ENCODE data around the gene ITGB1BP1.

DNA sequence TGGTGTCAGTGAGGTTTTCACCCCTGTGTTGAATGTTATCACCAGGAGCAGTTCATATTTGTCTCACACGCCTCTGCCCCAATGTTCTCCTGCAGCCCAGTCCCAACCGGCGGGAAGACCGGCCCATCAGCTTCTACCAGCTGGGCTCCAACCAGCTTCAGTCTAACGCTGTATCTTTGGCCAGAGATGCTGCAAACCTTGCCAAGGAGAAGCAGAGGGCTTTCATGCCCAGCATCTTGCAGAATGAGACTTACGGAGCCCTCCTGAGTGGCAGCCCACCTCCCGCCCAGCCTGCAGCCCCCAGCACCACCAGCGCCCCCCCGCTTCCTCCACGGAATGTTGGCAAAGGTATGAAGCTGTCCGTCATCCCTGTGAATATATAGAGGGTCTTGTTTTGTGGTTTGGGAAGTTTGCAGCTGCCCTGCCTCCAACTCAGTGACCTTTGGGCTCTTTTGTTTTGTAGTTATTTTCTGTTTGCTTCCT lies 35.1 kb downstream of the ITGB1BP1 start:
- TF ChIP-seq, protein P1, sequence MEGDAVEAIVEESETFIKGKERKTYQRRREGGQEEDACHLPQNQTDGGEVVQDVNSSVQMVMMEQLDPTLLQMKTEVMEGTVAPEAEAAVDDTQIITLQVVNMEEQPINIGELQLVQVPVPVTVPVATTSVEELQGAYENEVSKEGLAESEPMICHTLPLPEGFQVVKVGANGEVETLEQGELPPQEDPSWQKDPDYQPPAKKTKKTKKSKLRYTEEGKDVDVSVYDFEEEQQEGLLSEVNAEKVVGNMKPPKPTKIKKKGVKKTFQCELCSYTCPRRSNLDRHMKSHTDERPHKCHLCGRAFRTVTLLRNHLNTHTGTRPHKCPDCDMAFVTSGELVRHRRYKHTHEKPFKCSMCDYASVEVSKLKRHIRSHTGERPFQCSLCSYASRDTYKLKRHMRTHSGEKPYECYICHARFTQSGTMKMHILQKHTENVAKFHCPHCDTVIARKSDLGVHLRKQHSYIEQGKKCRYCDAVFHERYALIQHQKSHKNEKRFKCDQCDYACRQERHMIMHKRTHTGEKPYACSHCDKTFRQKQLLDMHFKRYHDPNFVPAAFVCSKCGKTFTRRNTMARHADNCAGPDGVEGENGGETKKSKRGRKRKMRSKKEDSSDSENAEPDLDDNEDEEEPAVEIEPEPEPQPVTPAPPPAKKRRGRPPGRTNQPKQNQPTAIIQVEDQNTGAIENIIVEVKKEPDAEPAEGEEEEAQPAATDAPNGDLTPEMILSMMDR (IDR thresholded peaks at IDR 0.05): no peak
- no peak for TF ChIP-seq POLR2A (IDR thresholded peaks at IDR 0.05)

Measured in stomach (tissue), 4 donors.